H1 (cell line): ENCODE measurements around the gene BMPR1A. TPM values are rescaled to one million over a fixed set of nuclear protein-coding genes. Genes with fewer than 3 reads are reported as not detected.

ENCODE experiments used
- CTCF ChIA-PET: fragments of 300-600 bp; sonication (Branson Sonifier 250); formaldehyde crosslinking; loops from one replicate; lab custom pipeline; 2021; ENCODE audit not compliant: partially characterized antibody; lab: Charles Lee
- POLR2A ChIA-PET: fragments of 300-600 bp; sonication (Branson Sonifier 250); formaldehyde crosslinking; loops from one replicate; lab custom pipeline; 2021; ENCODE audit warnings: inconsistent platforms; ENCODE audit not compliant: partially characterized antibody; lab: Charles Lee
- DNase-seq, 2 experiments: peaks; one replicate each; pipeline versions ENCODE4 v3.0.0 to v3.0.0-alpha.2; 2010 to 2022; ENCODE audit warnings: low spot score in 2 of 2, low read depth in 1 of 2, mixed read lengths in 1 of 2
- FAIRE-seq: peaks from 2 replicates; lab custom pipeline; 2011; peaks lifted over from hg19 to GRCh38; lab: Jason Lieb, UNC
- H2AFZ ChIP-seq: 2 replicates; pipeline ENCODE4 v1.8.1; 2012; ENCODE audit warnings: low read length, inconsistent platforms
- H2AK5ac ChIP-seq: 2 replicates; pipeline ENCODE4 v1.6.1; 2013; ENCODE audit warnings: low read depth, low read length
- H2BK120ac ChIP-seq: replicated peaks from 2 replicates; pipeline ENCODE3; 2013; ENCODE audit warnings: low read depth, low read length, inconsistent platforms
- H2BK12ac ChIP-seq: 2 replicates; pipeline ENCODE4 v1.6.1; 2013; ENCODE audit warnings: low read depth, low read length
- H2BK15ac ChIP-seq: 2 replicates; pipeline ENCODE4 v1.6.1; 2013; ENCODE audit warnings: low read length
- H2BK20ac ChIP-seq: 2 replicates; pipeline ENCODE4 v1.6.1; 2013; ENCODE audit warnings: low read length
- H2BK5ac ChIP-seq: 2 replicates; pipeline ENCODE4 v1.6.1; 2013; ENCODE audit warnings: low read depth, low read length
- H3K14ac ChIP-seq: 2 replicates; pipeline ENCODE4 v1.6.1; 2013; ENCODE audit warnings: inconsistent platforms; ENCODE audit not compliant: insufficient read length
- H3K18ac ChIP-seq: 2 replicates; pipeline ENCODE4 v1.6.1; 2013; ENCODE audit warnings: low read length; ENCODE audit errors: extremely low read depth
- H3K23ac ChIP-seq: 2 replicates; pipeline ENCODE4 v1.6.1; 2013; ENCODE audit warnings: inconsistent platforms; ENCODE audit not compliant: insufficient read length
- H3K23me2 ChIP-seq: 2 replicates; pipeline ENCODE4 v1.6.1; 2013; ENCODE audit warnings: low read depth, low read length
- H3K27ac ChIP-seq: 2 replicates; pipeline ENCODE4 v1.6.1; 2011; ENCODE audit warnings: low read depth, low read length, inconsistent platforms
- H3K27me3 ChIP-seq, 4 experiments: replicated peaks in 1 of 4; 1 replicate in 1 of 4; 2 replicates in 3 of 4; pipeline versions ENCODE4 v1.6.1 to v1.8.1; 2011 to 2013; ENCODE audit warnings: low read length in 3 of 4, mild to moderate bottlenecking in 3 of 4, inconsistent platforms in 2 of 4, mixed read lengths in 2 of 4, moderate library complexity in 1 of 4; ENCODE audit not compliant: control insufficient read depth in 3 of 4, insufficient read depth in 3 of 4; ENCODE audit errors: extremely low read depth in 1 of 4
- H3K36me3 ChIP-seq, 4 experiments: 2 replicates each; pipeline versions ENCODE4 v1.6.1 to v1.8.1; 2011 to 2013; ENCODE audit warnings: mild to moderate bottlenecking in 4 of 4, low read length in 3 of 4, moderate library complexity in 2 of 4, control low read depth in 1 of 4, inconsistent platforms in 1 of 4; ENCODE audit not compliant: insufficient read depth in 4 of 4, control insufficient read depth in 2 of 4
- H3K4ac ChIP-seq: replicated peaks from 2 replicates; pipeline ENCODE3; 2013; ENCODE audit warnings: low read length, low read depth, mixed read lengths, inconsistent platforms; ENCODE audit not compliant: insufficient read length
- H3K4me1 ChIP-seq, 4 experiments: replicated peaks in 1 of 4; 1 replicate in 1 of 4; 2 replicates in 3 of 4; pipeline versions ENCODE4 v1.6.1 to v1.8.1; 2011 to 2013; ENCODE audit warnings: low read length in 3 of 4, inconsistent platforms in 2 of 4, mixed read lengths in 1 of 4; ENCODE audit not compliant: insufficient read depth in 4 of 4, control insufficient read depth in 3 of 4
- H3K4me2 ChIP-seq, 2 experiments: 2 replicates each; pipeline versions ENCODE4 v1.6.1 to v1.8.1; 2011 to 2013; ENCODE audit warnings: low read depth in 2 of 2, low read length in 2 of 2, control low read depth in 1 of 2, inconsistent platforms in 1 of 2, mild to moderate bottlenecking in 1 of 2; ENCODE audit not compliant: insufficient read depth in 1 of 2
- H3K4me3 ChIP-seq, 4 experiments: fragments of 200-600, 300-600 bp in 1 of 4; sonication (generic), shearing (Covaris generic), sonication (Bioruptor Twin) in 1 of 4; 2 replicates each; pipeline versions ENCODE4 v1.5.1 to v1.8.1; 2011 to 2016; ENCODE audit warnings: low read length in 4 of 4, low read depth in 3 of 4, control low read depth in 2 of 4, inconsistent platforms in 2 of 4, mild to moderate bottlenecking in 2 of 4, mixed read lengths in 1 of 4, moderate library complexity in 1 of 4; ENCODE audit not compliant: insufficient read depth in 2 of 4; ENCODE audit errors: extremely low read depth in 1 of 4
- H3K56ac ChIP-seq: replicated peaks from 2 replicates; pipeline ENCODE3; 2013; ENCODE audit warnings: low read depth, mild to moderate bottlenecking, mixed read lengths, low read length, inconsistent platforms; ENCODE audit not compliant: insufficient read length
- H3K79me1 ChIP-seq: 2 replicates; pipeline ENCODE4 v1.6.1; 2013; ENCODE audit warnings: low read depth, low read length, control low read depth
- H3K79me2 ChIP-seq, 2 experiments: 2 replicates each; pipeline versions ENCODE4 v1.6.1 to v1.8.1; 2012 to 2013; ENCODE audit warnings: low read length in 2 of 2, mild to moderate bottlenecking in 2 of 2, inconsistent platforms in 1 of 2; ENCODE audit not compliant: insufficient read depth in 2 of 2, control insufficient read depth in 1 of 2
- H3K9ac ChIP-seq, 4 experiments: replicated peaks in 1 of 4; 1 replicate in 1 of 4; 2 replicates in 3 of 4; pipeline versions ENCODE4 v1.6.1 to v1.8.1; 2011 to 2013; ENCODE audit warnings: low read depth in 3 of 4, low read length in 3 of 4, control low read depth in 2 of 4, mild to moderate bottlenecking in 2 of 4, moderate library complexity in 2 of 4, inconsistent platforms in 1 of 4; ENCODE audit errors: extremely low read depth in 1 of 4
- H3K9me3 ChIP-seq, 2 experiments: 2 replicates each; pipeline versions ENCODE4 v1.6.1 to v1.8.1; 2012 to 2013; ENCODE audit warnings: mild to moderate bottlenecking in 2 of 2, moderate library complexity in 2 of 2, control low read depth in 1 of 2, inconsistent platforms in 1 of 2, low read depth in 1 of 2, low read length in 1 of 2, mixed read lengths in 1 of 2; ENCODE audit not compliant: insufficient read depth in 2 of 2
- H4K20me1 ChIP-seq, 2 experiments: replicated peaks in 1 of 2; 2 replicates each; pipeline versions ENCODE3 to v1.8.1; 2011 to 2013; ENCODE audit warnings: inconsistent platforms in 2 of 2, low read length in 2 of 2, mild to moderate bottlenecking in 1 of 2; ENCODE audit not compliant: insufficient read depth in 2 of 2, control insufficient read depth in 1 of 2
- H4K5ac ChIP-seq: 2 replicates; pipeline ENCODE4 v1.6.1; 2013; ENCODE audit warnings: low read length, low read depth, mixed read lengths, inconsistent platforms; ENCODE audit not compliant: insufficient read length
- H4K8ac ChIP-seq: 2 replicates; pipeline ENCODE4 v1.8.0; 2013; ENCODE audit warnings: mild to moderate bottlenecking, moderate library complexity, low read length, inconsistent platforms; ENCODE audit not compliant: insufficient read depth; ENCODE audit errors: extremely low read depth
- H4K91ac ChIP-seq: replicated peaks from 2 replicates; pipeline ENCODE3; 2013; ENCODE audit warnings: low read length, mixed read lengths, inconsistent platforms; ENCODE audit not compliant: insufficient read length
- BCL11A ChIP-seq, 2 experiments: IDR thresholded peaks; one replicate each; pipeline ENCODE4 v1.6.1; 2011; ENCODE audit warnings: low read depth in 2 of 2, low read length in 2 of 2, mild to moderate bottlenecking in 2 of 2
- BRCA1 ChIP-seq: IDR thresholded peaks from 2 replicates; pipeline ENCODE4 v1.6.1; 2012; ENCODE audit warnings: low read depth, low read length, improper control_type of control experiment
- CEBPB ChIP-seq: IDR thresholded peaks from 2 replicates; pipeline ENCODE4 v1.6.1; 2012; ENCODE audit warnings: low read depth, low read length
- CHD2 ChIP-seq: IDR thresholded peaks from 2 replicates; pipeline ENCODE4 v1.6.1; 2012; ENCODE audit warnings: low read length, improper control_type of control experiment
- EGR1 ChIP-seq: IDR thresholded peaks from 2 replicates; pipeline ENCODE4 v1.6.1; 2011; ENCODE audit warnings: low read depth, low read length, borderline replicate concordance
- KDM4A ChIP-seq: IDR thresholded peaks from one replicate; pipeline ENCODE4 v1.7.1; 2012; ENCODE audit warnings: low read depth, mild to moderate bottlenecking, moderate library complexity, low read length, inconsistent platforms; ENCODE audit not compliant: severe bottlenecking
- MAX ChIP-seq: IDR thresholded peaks from 2 replicates; pipeline ENCODE4 v1.6.1; 2012; ENCODE audit warnings: inconsistent platforms
- NRF1 ChIP-seq: IDR thresholded peaks from 2 replicates; pipeline ENCODE4 v1.6.1; 2011; ENCODE audit warnings: mild to moderate bottlenecking, low read depth, low read length, improper control_type of control experiment
- POLR2AphosphoS5 ChIP-seq: IDR thresholded peaks from 2 replicates; pipeline ENCODE4 v1.6.1; 2011; ENCODE audit warnings: low read depth, low read length
- RBBP5 ChIP-seq: IDR thresholded peaks from 2 replicates; pipeline ENCODE4 v1.7.1; 2012; ENCODE audit warnings: low read depth, mild to moderate bottlenecking, inconsistent platforms, low read length, moderate library complexity, borderline replicate concordance
- TAF1 ChIP-seq: IDR thresholded peaks from 2 replicates; pipeline ENCODE4 v1.6.1; 2011; ENCODE audit warnings: mild to moderate bottlenecking, low read depth, low read length
- WGBS, 2 experiments: shearing (Covaris generic) in 1 of 2; methylation state at CpG; one replicate each; pipeline versions ENCODE4 v1.1.6 to v1.1.7; 2013 to 2015; ENCODE audit warnings: low lambda C conversion rate in 2 of 2, mixed read lengths in 2 of 2, inconsistent platforms in 1 of 2, low coverage in 1 of 2, missing lambda C conversion rate in 1 of 2; ENCODE audit not compliant: insufficient replicate concordance in 2 of 2, insufficient coverage in 1 of 2, insufficient read length in 1 of 2; ENCODE audit errors: extremely low coverage in 1 of 2, missing lambda C conversion rate in 1 of 2; 5-methylcytosine and 5-hydroxymethylcytosine counted together
- polyA plus RNA-seq, 7 experiments: library from polyadenylated mRNA; depleted of rRNA in 3 of 7; stranded (reverse) in 5 of 7; unstranded in 2 of 7; fragments of >200 nt in 5 of 7; fragments of 200-250 nt in 2 of 7; gene quantifications; 1 replicate in 5 of 7; 2 replicates in 1 of 7; 4 replicates in 1 of 7; pipeline versions ENCODE4 v1.2.1 to v1.2.3, GENCODE V29; 2011 to 2013; ENCODE audit warnings: missing spikeins in 2 of 7, mixed read lengths in 2 of 7
- total RNA-seq: library from RNA; stranded (reverse); fragmentation: NEBNext Ultra II Directional; extraction: Animal tissue kit (Norgen Biotek cat#: 25700); gene quantifications from 2 replicates; pipeline ENCODE4 v1.2.1, GENCODE V29; 2021

BMPR1A gene
- total and polyA plus RNA-seq, 2 of the 8 experiments (the other 6 are each of a cell fraction or from before 2014, with no cell fraction given): 34.4 to 129 TPM

GRCh38 chr10:86709396-86710185 is 46.8 kb upstream of the BMPR1A start:
- WGBS, 2 experiments: 91% methylated on average over 14 of the region's 16 CpGs; no CpG with 5 or more reads in 1 of the 2 experiments
- CTCF ChIA-PET: interaction anchor here (0.9 to 9.3 kb wide), 9 partner anchors 10 to 180 kb away, joined by 3 to 59 read pairs (median 6); no protein-coding TSS in a partner anchor

More at GRCh38 chr10:86709396-86710185, 46.8 kb upstream of the BMPR1A start:
- Histone ChIP-seq H3K56ac (no peak overlapping the region), H3K27me3 (no peaks in the 10 kb centered on the region), H2BK15ac (peak overlapping the region; percentile 72), H2BK5ac (peak overlapping the region; percentile 60), H4K91ac (peak overlapping the region; percentile 52), H3K14ac (no peak overlapping the region), H2BK12ac (peak overlapping the region; percentile 80; the same call in 1 of the 2 replicates), H3K4me1 (peaks cover 3 to 21% (median 11%) of the 10 kb centered on the region in 4 experiments), H3K4ac (peak overlapping the region; percentile 35), H3K9ac (no peak overlapping the region), H3K27ac (no peak overlapping the region), H3K23ac (no peak overlapping the region), H3K18ac (no peak overlapping the region; the same call in 1 of the 2 replicates), H2BK20ac (peak overlapping the region; percentile 61; the same call in 1 of the 2 replicates), H3K9me3 (no peaks in the 10 kb centered on the region), H2AK5ac (no peak overlapping the region), H4K8ac (no peak overlapping the region), H3K79me2 (no peaks in the 10 kb centered on the region), H2AFZ (no peak overlapping the region), H2BK120ac (no peak overlapping the region), H4K5ac (no peak overlapping the region), H3K4me3 (no peak overlapping the region), H3K4me2 (no peak overlapping the region), H3K79me1 (no peaks in the 10 kb centered on the region), H3K36me3 (no peaks in the 10 kb centered on the region), H3K23me2 (peaks cover 6% of the 10 kb centered on the region; the same call in 1 of the 2 replicates), H4K20me1 (no peaks in the 10 kb centered on the region)
- no peak for TF ChIP-seq TAF1
- TF ChIP-seq RBBP5: no peak
- no peak for TF ChIP-seq EGR1
- no peak for TF ChIP-seq NRF1
- no peak for TF ChIP-seq POLR2AphosphoS5
- TF ChIP-seq BCL11A (IDR thresholded peaks at IDR 0.05; ENCODE audit: low read depth in 2 of 2, low read length in 2 of 2): no peak
- no peak for TF ChIP-seq CEBPB
- no peak for TF ChIP-seq CHD2
- TF ChIP-seq MAX: no peak
- no peak for TF ChIP-seq BRCA1
- no peak for TF ChIP-seq KDM4A
- DNase-seq (peak in 1 of 2 experiments; percentile 45), FAIRE-seq (no peak)
- POLR2A ChIA-PET: interaction anchor here (1.0 to 5.7 kb wide), 3 partner anchors 16 to 190 kb away, joined by 3 to 45 read pairs (median 3); partner anchors contain the start of gene BMPR1A
